ENCODE results near the gene RNF223. TPM values are rescaled to one million over a fixed set of nuclear protein-coding genes. Genes with fewer than 3 reads are reported as not detected.

Gene RNF223
- total RNA-seq, 1 experiment from 2014 or later = 147 TPM

DNA sequence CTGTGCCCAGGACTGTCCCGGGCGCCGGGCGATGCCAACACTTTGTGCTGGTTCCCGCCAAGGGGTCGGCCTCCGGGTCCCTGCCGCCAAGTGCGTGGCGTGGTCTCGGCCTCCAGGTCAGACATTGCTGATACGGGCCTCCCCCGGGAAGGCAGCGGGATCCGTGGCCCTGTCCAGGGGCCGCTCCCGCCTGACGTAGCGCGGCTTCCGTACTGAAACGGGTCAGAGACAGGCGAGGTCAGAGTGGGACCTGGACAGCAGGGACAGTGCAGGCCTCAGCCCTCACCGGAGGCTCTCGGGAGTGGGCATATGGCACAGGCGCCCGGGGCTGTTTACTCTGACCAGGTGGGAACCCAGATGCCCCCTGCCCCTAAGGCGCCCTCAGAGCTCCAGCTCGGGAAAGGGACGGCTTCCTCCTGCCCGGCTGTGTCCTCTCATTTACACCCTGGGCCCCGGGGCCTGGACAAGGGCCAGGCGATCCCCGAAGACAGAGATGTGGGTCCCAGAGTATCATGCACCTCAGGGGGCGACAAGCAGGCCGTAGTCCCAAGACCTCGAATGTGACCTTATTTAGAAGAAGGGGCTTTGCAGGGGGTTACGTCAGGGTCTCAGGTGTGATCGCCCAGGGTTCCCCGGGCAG, 8.8 kb upstream of the RNF223 start:
- CTCF ChIA-PET = no interaction called here
- ATAC-seq = no peak
- no TSS peak for BruUV-seq (replicated peaks)

DNA sequence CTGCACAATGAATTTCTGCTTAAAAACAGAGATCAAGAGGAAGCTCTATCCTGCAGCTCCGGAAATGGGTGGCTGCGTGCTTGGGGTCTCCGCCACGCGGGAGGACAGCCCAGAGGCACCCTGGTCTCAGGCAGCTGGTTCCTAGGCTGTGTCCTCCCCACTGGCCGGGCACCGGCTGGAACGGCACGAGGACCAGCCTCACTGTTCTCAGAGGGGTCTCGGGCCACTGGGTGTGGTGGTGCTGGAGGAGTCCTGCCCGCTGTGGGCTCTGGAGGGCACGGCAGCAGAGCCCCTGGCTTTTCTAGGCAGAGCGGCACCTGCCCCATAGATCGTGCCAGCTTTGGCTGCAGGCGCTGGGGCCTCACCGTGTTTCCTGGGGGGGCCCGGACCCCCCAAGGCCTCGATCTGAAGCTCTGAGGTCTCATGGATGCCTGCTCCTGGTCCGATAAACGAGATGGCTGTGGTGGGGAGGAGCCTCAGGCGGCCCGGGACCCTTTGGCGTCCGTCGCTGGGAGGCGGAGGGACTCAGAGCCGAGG, 8.2 kb upstream of the RNF223 start:
- Histone ChIP-seq H3K36me3 (ENCODE audit: low read depth, low read length) (no peaks in the 10 kb centered on the region), H3K9ac (ENCODE audit: low read length) (no peak overlapping the region), H3K4me2 (ENCODE audit: low read length) (no peak overlapping the region), H3K9me3 (ENCODE audit: low read length) (no peaks in the 10 kb centered on the region), H3K4me3 (ENCODE audit: low read length) (no peak overlapping the region), H4K20me1 (ENCODE audit: low read length) (no peaks in the 10 kb centered on the region), H3K9me2 (replicated peaks; ENCODE audit: low read length) (no peaks in the 10 kb centered on the region), H3K4me1 (ENCODE audit: insufficient read depth, low read length) (peaks cover 12% of the 10 kb centered on the region), H3K79me2 (ENCODE audit: low read length) (no peaks in the 10 kb centered on the region), H3F3A (ENCODE audit: low read length, unreplicated experiment) (no peaks in the 10 kb centered on the region), H2AFZ (ENCODE audit: low read length) (no peak overlapping the region), H3K27ac (ENCODE audit: low read length) (no peak overlapping the region), H3K27me3 (ENCODE audit: low read length) (no peaks in the 10 kb centered on the region)
- TF ChIP-seq, protein P1, sequence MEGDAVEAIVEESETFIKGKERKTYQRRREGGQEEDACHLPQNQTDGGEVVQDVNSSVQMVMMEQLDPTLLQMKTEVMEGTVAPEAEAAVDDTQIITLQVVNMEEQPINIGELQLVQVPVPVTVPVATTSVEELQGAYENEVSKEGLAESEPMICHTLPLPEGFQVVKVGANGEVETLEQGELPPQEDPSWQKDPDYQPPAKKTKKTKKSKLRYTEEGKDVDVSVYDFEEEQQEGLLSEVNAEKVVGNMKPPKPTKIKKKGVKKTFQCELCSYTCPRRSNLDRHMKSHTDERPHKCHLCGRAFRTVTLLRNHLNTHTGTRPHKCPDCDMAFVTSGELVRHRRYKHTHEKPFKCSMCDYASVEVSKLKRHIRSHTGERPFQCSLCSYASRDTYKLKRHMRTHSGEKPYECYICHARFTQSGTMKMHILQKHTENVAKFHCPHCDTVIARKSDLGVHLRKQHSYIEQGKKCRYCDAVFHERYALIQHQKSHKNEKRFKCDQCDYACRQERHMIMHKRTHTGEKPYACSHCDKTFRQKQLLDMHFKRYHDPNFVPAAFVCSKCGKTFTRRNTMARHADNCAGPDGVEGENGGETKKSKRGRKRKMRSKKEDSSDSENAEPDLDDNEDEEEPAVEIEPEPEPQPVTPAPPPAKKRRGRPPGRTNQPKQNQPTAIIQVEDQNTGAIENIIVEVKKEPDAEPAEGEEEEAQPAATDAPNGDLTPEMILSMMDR (conservative IDR thresholded peaks at IDR 0.05; ENCODE audit: low read depth, low read length) = no peak
- ChIA-PET CTCF (no interaction called here), POLR2A (ENCODE audit: unreplicated experiment) (no interaction called here)
- BruUV-seq (replicated peaks) = no TSS peak
- DNase-seq (no peak), ATAC-seq (no peak)
- intact Hi-C loops (cut with micrococcal nuclease) = no loop called here

More for the DNA sequence above, 8.8 kb upstream of the RNF223 start:
- no peaks in the 10 kb centered on the region for H3K36me3 ChIP-seq (ENCODE audit: low read depth, low read length)
- H3K9ac ChIP-seq (ENCODE audit: low read length) = no peak overlapping the region
- H3K4me3 ChIP-seq (ENCODE audit: low read length) = no peak overlapping the region
- H3K27me3 ChIP-seq (ENCODE audit: low read length) = no peaks in the 10 kb centered on the region
- no peaks in the 10 kb centered on the region for H3K9me2 ChIP-seq (replicated peaks; ENCODE audit: low read length)
- TF ChIP-seq, protein P1 (conservative IDR thresholded peaks at IDR 0.05; ENCODE audit: low read depth, low read length) = no peak
- TF ChIP-seq EZH2 (IDR thresholded peaks at IDR 0.05; ENCODE audit: low read length, unreplicated experiment) (no peak), EZH2phosphoT487 (IDR thresholded peaks at IDR 0.05; ENCODE audit: borderline replicate concordance, low read length) (no peak)
- H2AFZ ChIP-seq (ENCODE audit: low read length) = no peak overlapping the region
- no peak overlapping the region for H3K4me2 ChIP-seq (ENCODE audit: low read length)
- DNase-seq = no peak
- H4K20me1 ChIP-seq (ENCODE audit: low read length) = no peaks in the 10 kb centered on the region
- H3F3A ChIP-seq (ENCODE audit: low read length, unreplicated experiment) = no peaks in the 10 kb centered on the region
- intact Hi-C loops (cut with micrococcal nuclease) = no loop called here
- no peak overlapping the region for H3K27ac ChIP-seq (ENCODE audit: low read length)
- POLR2A ChIA-PET (ENCODE audit: unreplicated experiment) = no interaction called here
- H3K9me3 ChIP-seq (ENCODE audit: low read length) = no peaks in the 10 kb centered on the region
- no peaks in the 10 kb centered on the region for H3K79me2 ChIP-seq (ENCODE audit: low read length)
- H3K4me1 ChIP-seq (ENCODE audit: insufficient read depth, low read length) = peaks cover 12% of the 10 kb centered on the region

DNA sequence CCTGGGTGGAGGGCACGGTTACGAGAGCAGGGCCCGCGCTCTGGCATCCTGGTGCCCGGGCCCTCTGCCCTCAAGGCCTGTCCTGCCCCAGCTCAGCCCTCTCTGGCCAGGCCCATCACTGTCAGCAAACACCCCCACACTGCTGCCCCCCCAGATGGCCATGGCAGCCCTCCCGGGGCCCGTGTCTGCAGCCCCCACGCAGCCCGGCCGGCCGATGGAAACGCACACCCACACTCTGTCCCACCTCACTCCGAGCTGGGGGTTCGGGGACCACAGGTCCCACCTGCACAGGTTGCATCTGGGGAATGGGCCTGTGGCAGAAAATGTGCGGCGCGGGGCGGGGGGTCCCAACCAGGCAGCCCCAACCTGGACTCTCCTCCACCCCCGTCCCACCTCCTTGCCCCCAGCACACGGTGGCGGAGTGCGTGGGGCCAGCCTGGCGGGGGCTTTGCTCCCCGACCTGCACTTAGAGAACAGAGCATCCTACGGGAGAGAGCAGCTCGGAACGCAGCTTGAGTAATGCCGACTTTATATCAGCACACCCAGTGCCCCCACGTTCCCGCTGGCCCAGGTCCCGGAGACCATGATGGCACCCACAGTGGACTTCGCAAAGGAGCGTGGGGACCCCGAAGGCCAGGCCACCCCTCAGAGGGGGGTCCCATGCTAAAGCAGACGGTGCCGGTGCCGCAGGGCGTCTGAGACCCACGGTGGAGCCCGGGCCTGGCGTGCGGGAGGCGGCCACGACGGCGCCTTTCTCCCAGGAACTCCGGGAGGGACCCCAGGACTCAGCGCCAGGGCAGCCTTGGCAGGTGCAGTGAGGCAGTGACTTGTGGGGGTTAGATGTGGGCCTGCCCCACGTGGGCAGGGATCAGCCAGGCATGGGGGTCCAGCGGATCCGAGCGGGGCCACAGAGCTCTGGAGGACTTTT, 7.5 kb upstream of the RNF223 start:
- H3K9me3 ChIP-seq (ENCODE audit: low read length) = no peaks in the 10 kb centered on the region
- no peaks in the 10 kb centered on the region for H3K79me2 ChIP-seq (ENCODE audit: low read length)
- H4K20me1 ChIP-seq (ENCODE audit: low read length) = no peaks in the 10 kb centered on the region
- no peak overlapping the region for H2AFZ ChIP-seq (ENCODE audit: low read length)
- H3K9me2 ChIP-seq (replicated peaks; ENCODE audit: low read length) = no peaks in the 10 kb centered on the region
- no peak overlapping the region for H3K4me3 ChIP-seq (ENCODE audit: low read length)
- no TSS peak for BruUV-seq (replicated peaks)
- H3K9ac ChIP-seq (ENCODE audit: low read length) = no peak overlapping the region
- ChIA-PET POLR2A (ENCODE audit: unreplicated experiment) (no interaction called here), CTCF (no interaction called here)
- intact Hi-C loops (cut with micrococcal nuclease) = no loop called here
- peaks cover 12% of the 10 kb centered on the region for H3K4me1 ChIP-seq (ENCODE audit: insufficient read depth, low read length)
- no peaks in the 10 kb centered on the region for H3F3A ChIP-seq (ENCODE audit: low read length, unreplicated experiment)
- ATAC-seq = no peak
- H3K27ac ChIP-seq (ENCODE audit: low read length) = no peak overlapping the region
- H3K4me2 ChIP-seq (ENCODE audit: low read length) = no peak overlapping the region
- TF ChIP-seq EZH2 (IDR thresholded peaks at IDR 0.05; ENCODE audit: low read length, unreplicated experiment) = no peak
- H3K27me3 ChIP-seq (ENCODE audit: low read length) = no peaks in the 10 kb centered on the region
- no peak for DNase-seq
- H3K36me3 ChIP-seq (ENCODE audit: low read depth, low read length) = no peaks in the 10 kb centered on the region
